Calu3 (cell line): ENCODE data around the gene HSP90AB1. TPM values are rescaled to one million over a fixed set of nuclear protein-coding genes. Genes with fewer than 3 reads are reported as not detected.
A peak's percentile ranks its signal among the peaks of the same experiment; 100 is the strongest.

Source experiments
- BruUV-seq: library from RNA; stranded (reverse); fragments of 400-500 nt; replicated peaks from 2 replicates; lab custom pipeline; 2021; lab: Mats Ljungman, UMichigan
- CTCF ChIA-PET: fragments of 300-600 bp; sonication (Branson Sonifier 250); formaldehyde crosslinking; loops from one replicate; lab custom pipeline; 2022; ENCODE audit warnings: antibody characterized with exemption; lab: Charles Lee
- DNase-seq: peaks from one replicate; pipeline ENCODE4 v3.0.0; 2022
- H3K27ac Mint-ChIP-seq: one replicate; pipeline ENCODE4 v1.8.0; 2022; ENCODE audit warnings: mixed read lengths; ENCODE audit not compliant: unreplicated experiment
- H3K27me3 Mint-ChIP-seq: one replicate; pipeline ENCODE4 v1.8.0; 2022; ENCODE audit warnings: mixed read lengths; ENCODE audit not compliant: unreplicated experiment
- H3K36me3 Mint-ChIP-seq: one replicate; pipeline ENCODE4 v1.8.0; 2022; ENCODE audit warnings: mild to moderate bottlenecking, moderate library complexity, mixed read lengths; ENCODE audit not compliant: insufficient read depth, unreplicated experiment
- H3K4me1 Mint-ChIP-seq: one replicate; pipeline ENCODE4 v1.8.0; 2022; ENCODE audit warnings: mild to moderate bottlenecking, low read depth, mixed read lengths; ENCODE audit not compliant: unreplicated experiment
- H3K4me3 Mint-ChIP-seq: one replicate; pipeline ENCODE4 v1.8.0; 2022; ENCODE audit warnings: mild to moderate bottlenecking, low read depth, moderate library complexity, mixed read lengths; ENCODE audit not compliant: unreplicated experiment
- H3K9me3 Mint-ChIP-seq: one replicate; pipeline ENCODE4 v1.8.0; 2022; ENCODE audit warnings: low read depth, mixed read lengths; ENCODE audit not compliant: unreplicated experiment
- intact Hi-C: fragments of 100-400 bp; cut with micrococcal nuclease; formaldehyde crosslinking; loops from one replicate; pipeline ENCODE4 v1.10.0; 2022; ENCODE audit not compliant: unreplicated experiment
- total RNA-seq: library from RNA; stranded (reverse); gene quantifications from 2 replicates; pipeline ENCODE4 v1.2.3, GENCODE V29; 2022
- TF ChIP-seq, protein P1 (sequence below): fragments of 200-600 bp; IDR thresholded peaks from one replicate; pipeline ENCODE4 v1.8.0; 2022; ENCODE audit warnings: antibody characterized with exemption; ENCODE audit not compliant: unreplicated experiment

The HSP90AB1 gene
- total RNA-seq, 1 experiment from 2014 or later = 2,073 TPM

DNA sequence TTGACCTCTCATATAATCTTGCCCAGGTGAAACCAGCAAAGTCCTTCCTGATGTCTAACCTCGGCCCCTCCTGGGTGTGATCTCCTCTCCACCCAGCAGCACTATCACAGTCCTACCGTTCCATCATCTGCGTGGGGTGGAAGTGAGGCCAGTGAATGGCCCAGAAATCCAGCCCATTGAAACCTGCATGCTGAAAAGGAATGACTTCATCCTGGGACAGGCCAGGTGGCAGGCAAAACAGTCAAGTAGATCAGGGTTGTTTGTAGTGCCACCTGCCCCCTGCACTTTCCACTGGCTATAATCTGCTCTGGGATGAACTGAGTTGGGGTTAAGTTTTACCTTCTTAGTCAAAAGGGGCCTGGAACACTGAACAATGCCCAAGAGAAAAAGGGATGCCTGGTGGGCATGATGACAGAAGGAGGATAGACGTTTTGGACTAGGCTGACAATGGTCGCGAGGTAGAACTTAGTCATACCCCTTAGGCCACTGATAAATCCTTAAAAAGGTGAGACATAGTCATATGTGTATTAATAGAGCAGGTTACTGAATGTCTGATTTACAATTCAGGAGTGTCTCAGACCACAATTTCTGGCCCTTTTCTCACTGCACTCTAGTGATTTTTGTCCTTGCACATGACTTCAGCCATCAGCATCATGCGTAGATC is 8.1 kb upstream of the HSP90AB1 start:
- CTCF ChIA-PET = no interaction called here
- H3K36me3 Mint-ChIP-seq = peaks cover 46% of the 10 kb centered on the region
- TSS peak; percentile 52 for BruUV-seq
- TF ChIP-seq, protein P1, sequence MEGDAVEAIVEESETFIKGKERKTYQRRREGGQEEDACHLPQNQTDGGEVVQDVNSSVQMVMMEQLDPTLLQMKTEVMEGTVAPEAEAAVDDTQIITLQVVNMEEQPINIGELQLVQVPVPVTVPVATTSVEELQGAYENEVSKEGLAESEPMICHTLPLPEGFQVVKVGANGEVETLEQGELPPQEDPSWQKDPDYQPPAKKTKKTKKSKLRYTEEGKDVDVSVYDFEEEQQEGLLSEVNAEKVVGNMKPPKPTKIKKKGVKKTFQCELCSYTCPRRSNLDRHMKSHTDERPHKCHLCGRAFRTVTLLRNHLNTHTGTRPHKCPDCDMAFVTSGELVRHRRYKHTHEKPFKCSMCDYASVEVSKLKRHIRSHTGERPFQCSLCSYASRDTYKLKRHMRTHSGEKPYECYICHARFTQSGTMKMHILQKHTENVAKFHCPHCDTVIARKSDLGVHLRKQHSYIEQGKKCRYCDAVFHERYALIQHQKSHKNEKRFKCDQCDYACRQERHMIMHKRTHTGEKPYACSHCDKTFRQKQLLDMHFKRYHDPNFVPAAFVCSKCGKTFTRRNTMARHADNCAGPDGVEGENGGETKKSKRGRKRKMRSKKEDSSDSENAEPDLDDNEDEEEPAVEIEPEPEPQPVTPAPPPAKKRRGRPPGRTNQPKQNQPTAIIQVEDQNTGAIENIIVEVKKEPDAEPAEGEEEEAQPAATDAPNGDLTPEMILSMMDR = no peak
- H3K4me3 Mint-ChIP-seq = peak overlapping the region; percentile 83
- peak overlapping the region; percentile 23 for H3K27ac Mint-ChIP-seq
- peaks cover 35% of the 10 kb centered on the region for H3K4me1 Mint-ChIP-seq
- H3K27me3 Mint-ChIP-seq = no peaks in the 10 kb centered on the region
- no peaks in the 10 kb centered on the region for H3K9me3 Mint-ChIP-seq
- DNase-seq = no peak
- intact Hi-C loops = loop anchor here (1.0 to 5.0 kb wide), 2 partner anchors 67 to 142 kb away; no protein-coding TSS in a partner anchor

DNA sequence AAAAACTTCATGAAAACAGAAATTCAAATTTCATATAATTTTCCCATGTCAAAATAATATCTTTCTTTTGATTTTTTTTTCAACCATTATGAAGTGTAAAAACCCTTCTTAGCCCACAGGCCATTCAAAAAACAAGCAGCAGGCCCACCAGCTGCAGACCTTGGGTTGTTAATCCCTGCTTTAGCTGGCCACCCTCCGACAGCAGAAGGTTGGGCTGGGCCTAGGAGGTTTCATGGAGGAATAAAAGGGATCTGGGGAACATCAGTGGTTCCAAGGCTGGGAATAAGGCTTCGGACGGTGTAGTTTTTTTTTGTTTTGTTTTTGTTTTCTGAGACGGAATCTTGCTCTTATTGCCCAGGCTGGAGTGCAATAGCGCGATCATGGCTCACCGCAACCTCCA is 3.6 kb upstream of the HSP90AB1 start:
- no peaks in the 10 kb centered on the region for H3K27me3 Mint-ChIP-seq
- H3K36me3 Mint-ChIP-seq = peaks cover 41% of the 10 kb centered on the region
- H3K27ac Mint-ChIP-seq = no peak overlapping the region
- DNase-seq = no peak
- no peaks in the 10 kb centered on the region for H3K9me3 Mint-ChIP-seq
- CTCF ChIA-PET = interaction anchor here (1.2 kb wide), 1 partner anchor 13 kb away, joined by 5 read pairs; no protein-coding TSS in a partner anchor
- peaks cover 23% of the 10 kb centered on the region for H3K4me1 Mint-ChIP-seq
- BruUV-seq = no TSS peak
- TF ChIP-seq, protein P1 = no peak
- intact Hi-C loops = no loop called here
- H3K4me3 Mint-ChIP-seq = no peak overlapping the region

DNA sequence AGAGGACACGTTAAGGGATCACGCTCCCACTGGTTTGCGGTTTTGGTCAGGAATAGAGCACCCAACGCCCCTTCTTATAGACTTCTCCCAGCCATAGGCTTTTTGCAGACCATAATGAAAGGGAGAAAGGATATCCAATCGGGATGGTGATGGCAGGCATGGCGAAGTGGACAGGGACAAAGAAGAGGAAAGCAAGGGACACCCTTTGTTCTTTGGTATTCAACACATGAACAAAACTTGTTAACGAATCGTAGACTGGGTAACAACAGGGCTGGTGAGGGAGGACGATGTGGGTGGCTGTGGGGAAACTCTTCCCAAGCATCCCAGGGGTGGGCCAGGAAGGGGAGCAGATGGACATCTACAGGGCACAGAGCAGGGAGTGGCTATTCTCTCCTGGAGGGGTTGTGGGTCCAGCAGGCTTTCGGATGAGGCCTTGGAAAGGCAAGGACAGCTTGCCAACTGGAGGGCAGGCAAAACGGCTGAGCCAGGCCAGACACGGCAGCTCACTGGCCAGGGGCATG is 1.4 kb upstream of the HSP90AB1 start:
- TF ChIP-seq, protein P1 = no peak
- CTCF ChIA-PET = interaction anchor here (0.5 to 2.6 kb wide), 3 partner anchors 8 to 133 kb away, joined by 7 to 16 read pairs (median 9); partner anchors contain the start of gene SLC29A1
- intact Hi-C loops = no loop called here
- Mint-ChIP-seq H3K4me1 (peaks cover 31% of the 10 kb centered on the region), H3K4me3 (peak overlapping the region; percentile 88), H3K27ac (peak overlapping the region; percentile 11), H3K9me3 (no peaks in the 10 kb centered on the region), H3K36me3 (peaks cover 59% of the 10 kb centered on the region), H3K27me3 (no peaks in the 10 kb centered on the region)
- no TSS peak for BruUV-seq
- DNase-seq = no peak

DNA sequence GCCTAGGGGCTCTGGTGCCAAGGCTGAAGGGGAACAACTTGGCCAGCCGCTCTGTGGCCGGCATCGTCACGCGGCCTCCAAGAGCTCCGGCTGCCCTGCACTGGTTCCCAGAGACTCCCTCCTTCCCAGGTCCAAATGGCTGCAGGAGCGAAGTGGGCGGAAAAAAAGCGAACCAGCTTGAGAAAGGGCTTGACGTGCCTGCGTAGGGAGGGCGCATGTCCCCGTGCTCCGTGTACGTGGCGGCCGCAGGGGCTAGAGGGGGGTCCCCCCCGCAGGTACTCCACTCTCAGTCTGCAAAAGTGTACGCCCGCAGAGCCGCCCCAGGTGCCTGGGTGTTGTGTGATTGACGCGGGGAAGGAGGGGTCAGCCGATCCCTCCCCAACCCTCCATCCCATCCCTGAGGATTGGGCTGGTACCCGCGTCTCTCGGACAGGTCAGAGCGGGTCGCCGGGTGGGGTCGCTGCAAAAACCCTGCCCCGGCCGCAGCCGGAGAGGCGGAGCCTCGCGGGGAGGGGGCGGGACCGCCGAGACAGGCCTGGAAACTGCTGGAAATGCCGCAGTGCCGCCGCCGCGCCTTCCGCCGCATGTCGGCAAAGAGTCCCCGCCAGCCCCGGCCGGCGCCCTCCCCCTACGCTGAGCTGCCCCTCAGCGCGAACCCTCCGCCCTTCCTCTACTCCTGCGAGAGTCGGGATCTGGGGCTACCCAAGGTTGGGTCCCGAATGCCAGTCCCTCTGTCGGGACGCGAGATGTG is 814 bp upstream of the HSP90AB1 start:
- Mint-ChIP-seq H3K27me3 (no peaks in the 10 kb centered on the region), H3K9me3 (no peaks in the 10 kb centered on the region), H3K4me3 (peak overlapping the region; percentile 88), H3K4me1 (peaks cover 37% of the 10 kb centered on the region), H3K36me3 (peaks cover 65% of the 10 kb centered on the region), H3K27ac (peak overlapping the region; percentile 99)
- CTCF ChIA-PET = interaction anchor here (0.6 to 2.6 kb wide), 8 partner anchors 9 to 124 kb away, joined by 3 to 16 read pairs (median 7); partner anchors contain the start of genes AARS2, SLC29A1 and SLC35B2
- no TSS peak for BruUV-seq
- TF ChIP-seq, protein P1 = peak; percentile 34
- intact Hi-C loops = no loop called here
- DNase-seq = peak; percentile 97
